KOPT-K1 (cell line): Measurements from ENCODE around the gene PRPF40B.
"Not testable (repeated sequence)": the region's sequence is repeated elsewhere in the genome, so short reads cannot be mapped to it uniquely, and the experiment has no call there.

Experiments used
- H3K27ac ChIP-seq: fragments of 200-600 bp; sonication (generic); 2 replicates; pipeline ENCODE4 v1.5.1; 2016; ENCODE audit warnings: antibody characterized with exemption, mild to moderate bottlenecking, low read depth, low read length; ENCODE audit not compliant: poor library complexity, severe bottlenecking
- H3K36me3 ChIP-seq: fragments of 200-600 bp; sonication (generic); 2 replicates; pipeline ENCODE4 v1.5.1; 2017; ENCODE audit warnings: antibody characterized with exemption, mild to moderate bottlenecking, low read length, moderate library complexity; ENCODE audit not compliant: insufficient read depth
- H3K9me3 ChIP-seq: fragments of 200-600 bp; sonication (generic); 2 replicates; pipeline ENCODE4 v1.5.1; 2017; ENCODE audit warnings: antibody characterized with exemption, low read length, mild to moderate bottlenecking; ENCODE audit not compliant: insufficient read depth, poor library complexity, severe bottlenecking

PRPF40B gene

GRCh38 chr12:49598527-49598926 lies 24.8 kb upstream of the PRPF40B start:
- Histone ChIP-seq H3K27ac (no peak overlapping the region), H3K36me3 (no peaks in the 10 kb centered on the region), H3K9me3 (no peaks in the 10 kb centered on the region)

- no peaks in the 10 kb centered on the region for H3K9me3 ChIP-seq
- H3K27ac ChIP-seq: no peak overlapping the region
- no peaks in the 10 kb centered on the region for H3K36me3 ChIP-seq
Observed at GRCh38 chr12:49599961-49600360, 23.4 kb upstream of the PRPF40B start.

- Histone ChIP-seq H3K9me3 (no peaks in the 10 kb centered on the region), H3K36me3 (no peaks in the 10 kb centered on the region)
Observed at GRCh38 chr12:49603721-49604120, 19.6 kb upstream of the PRPF40B start.

GRCh38 chr12:49604856-49605255 lies 18.5 kb upstream of the PRPF40B start:
- no peaks in the 10 kb centered on the region for H3K36me3 ChIP-seq
- no peaks in the 10 kb centered on the region for H3K9me3 ChIP-seq
- H3K27ac ChIP-seq: no peak overlapping the region

More at GRCh38 chr12:49603721-49604120, 19.6 kb upstream of the PRPF40B start:
- no peak overlapping the region for H3K27ac ChIP-seq

- not testable (repeated sequence) for H3K27ac ChIP-seq, H3K9me3 ChIP-seq, H3K36me3 ChIP-seq
Observed at GRCh38 chr12:49605539-49605938, 17.8 kb upstream of the PRPF40B start, which contains the start of gene FAM186B. Gene FAM186B (minus strand): TSS chr12:49605639. CDS start chr12:49605477, 162 bp downstream.

GRCh38 chr12:49609059-49609874 lies 14.1 kb upstream of the PRPF40B start:
- Histone ChIP-seq H3K27ac (no peak overlapping the region), H3K9me3 (peaks cover under 1% of the 10 kb centered on the region), H3K36me3 (no peaks in the 10 kb centered on the region)

- H3K36me3 ChIP-seq: no peaks in the 10 kb centered on the region
- no peak overlapping the region for H3K27ac ChIP-seq
- peaks cover 4% of the 10 kb centered on the region for H3K9me3 ChIP-seq
Observed at GRCh38 chr12:49609875-49610154, 13.5 kb upstream of the PRPF40B start.

- H3K9me3 ChIP-seq, H3K27ac ChIP-seq, H3K36me3 ChIP-seq: not testable (repeated sequence)
Observed at GRCh38 chr12:49610785-49611184, 12.6 kb upstream of the PRPF40B start.

GRCh38 chr12:49612210-49612609 lies 11.2 kb upstream of the PRPF40B start:
- Histone ChIP-seq H3K36me3 (no peaks in the 10 kb centered on the region), H3K9me3 (peaks cover 10% of the 10 kb centered on the region), H3K27ac (no peak overlapping the region)

- H3K27ac ChIP-seq: no peak overlapping the region
- peaks cover 10% of the 10 kb centered on the region for H3K9me3 ChIP-seq
- H3K36me3 ChIP-seq: no peaks in the 10 kb centered on the region
Observed at GRCh38 chr12:49615725-49616124, 7.6 kb upstream of the PRPF40B start.

- Histone ChIP-seq H3K36me3 (no peaks in the 10 kb centered on the region), H3K9me3 (peaks cover 10% of the 10 kb centered on the region), H3K27ac (no peak overlapping the region)
Observed at GRCh38 chr12:49616533-49617219, 6.7 kb upstream of the PRPF40B start.

GRCh38 chr12:49618576-49618975 lies 4.8 kb upstream of the PRPF40B start:
- peaks cover 10% of the 10 kb centered on the region for H3K9me3 ChIP-seq
- H3K36me3 ChIP-seq: no peaks in the 10 kb centered on the region
- H3K27ac ChIP-seq: no peak overlapping the region

GRCh38 chr12:49619286-49619685 lies 4.1 kb upstream of the PRPF40B start:
- no peaks in the 10 kb centered on the region for H3K36me3 ChIP-seq
- peaks cover 10% of the 10 kb centered on the region for H3K9me3 ChIP-seq
- no peak overlapping the region for H3K27ac ChIP-seq

GRCh38 chr12:49621651-49622500 lies 1.5 kb upstream of the PRPF40B start:
- Histone ChIP-seq H3K36me3 (no peaks in the 10 kb centered on the region), H3K27ac (no peak overlapping the region), H3K9me3 (no peaks in the 10 kb centered on the region)

- no peaks in the 10 kb centered on the region for H3K9me3 ChIP-seq
- peak overlapping the region; percentile 49 for H3K27ac ChIP-seq
- no peaks in the 10 kb centered on the region for H3K36me3 ChIP-seq
Observed at GRCh38 chr12:49622501-49623141, 740 bp upstream of the PRPF40B start.
